Adrenal gland (tissue), 12 donors: Measurements from ENCODE around the gene HEXA. TPM values are rescaled to one million over a fixed set of nuclear protein-coding genes. Genes with fewer than 3 reads are reported as not detected.

Experiments
- DNase-seq, 7 donors: peaks; one replicate each; pipeline ENCODE4 v3.0.0-alpha.2; 2019 to 2020
- H3K27ac ChIP-seq, 5 donors: fragments of 200-600 bp; sonication (generic) in 4 of 5; 1 replicate in 3 of 5; 2 replicates in 2 of 5; pipeline versions ENCODE4 v1.5.1 to v1.8.0; 2016 to 2020; ENCODE audit warnings: mild to moderate bottlenecking in 1 of 5
- H3K27me3 ChIP-seq: fragments of 200-600 bp; 2 replicates; pipeline ENCODE4 v1.8.0; 2021
- H3K36me3 ChIP-seq, 2 donors: fragments of 200-600 bp; replicated peaks in 1 of 2; 1 replicate in 1 of 2; 2 replicates in 1 of 2; pipeline versions ENCODE4 v1.5.1 to v1.8.0; 2018 to 2022
- H3K4me1 ChIP-seq, 2 donors: fragments of 200-600 bp; replicated peaks in 1 of 2; 1 replicate in 1 of 2; 2 replicates in 1 of 2; pipeline versions ENCODE4 v1.5.1 to v1.8.0; 2018 to 2021
- H3K4me3 ChIP-seq, 4 donors: fragments of 200-600 bp; sonication (generic) in 3 of 4; one replicate each; pipeline ENCODE4 v1.5.1; 2016 to 2018
- H3K9me3 ChIP-seq, 3 donors: fragments of 200-600 bp; sonication (generic) in 1 of 3; replicated peaks in 1 of 3; 1 replicate in 2 of 3; 2 replicates in 1 of 3; pipeline versions ENCODE4 v1.5.1 to v1.8.0; 2016 to 2021
- CTCF ChIP-seq, 6 experiments: fragments of 450-650 bp in 4 of 6; fragments of 200-600 bp in 2 of 6; sonication (generic) in 1 of 6; IDR thresholded peaks; 1 replicate in 5 of 6; 2 replicates in 1 of 6; pipeline versions ENCODE4 v1.5.1 to v1.8.0; 2016 to 2021; ENCODE audit warnings: antibody characterized with exemption in 6 of 6, mild to moderate bottlenecking in 2 of 6, moderate library complexity in 1 of 6
- POLR2A ChIP-seq, 2 donors: fragments of 450-650 bp; IDR thresholded peaks; one replicate each; pipeline ENCODE4 v1.6.1; 2017; ENCODE audit warnings: antibody characterized with exemption in 2 of 2, mild to moderate bottlenecking in 2 of 2, moderate library complexity in 1 of 2
- WGBS, 4 donors: extraction: QIAGEN DNeasy Blood & Tissue Kit in 2 of 4; methylation state at CpG; one replicate each; pipeline versions ENCODE4 v1.1.5 to v1.1.7; 2013 to 2017; 5-methylcytosine and 5-hydroxymethylcytosine counted together
- intact Hi-C, 2 donors: fragments of 100-400 bp; cut with DNase I; formaldehyde crosslinking; loops; one replicate each; pipeline versions ENCODE4 v1.14.1 to v1.15.0; 2022 to 2023
- polyA plus RNA-seq, 3 donors: library from polyadenylated mRNA; stranded (reverse); fragments of 200-250 nt in 2 of 3; fragments of 350-450 nt in 1 of 3; fragmentation: Illumina TruSeq in 1 of 3; extraction: RNeasy Lipid Tissue Mini Kit (QIAGEN cat#74804) in 1 of 3; gene quantifications; one replicate each; pipeline ENCODE4 v1.2.3, GENCODE V29; 2013 to 2014
- total RNA-seq, 9 donors: library from RNA; depleted of rRNA in 4 of 9; stranded (reverse); fragments of >200 nt in 4 of 9; fragments of 120-200 nt in 1 of 9; fragmentation: NEBNext Ultra II Directional in 1 of 9; extraction: Animal tissue kit (Norgen Biotek cat#: 25700) in 1 of 9; gene quantifications; one replicate each; pipeline versions ENCODE4 v1.1.0 to v1.2.4, GENCODE V29; 2013 to 2023
- donor health status: healthy with polysubstance abuse.
- donor health status: Bipolar disorder and iron deficiency.
- donor health status: DM: yes; HTN: yes; CAD: no.
- donor health status: DM: no; HTN: no; CAD: no.
- donor health status: DM: no; HTN: no; CAD: no.
- donor health status: DM: yes; HTN: yes; CAD: no.

HEXA gene
- total and polyA plus RNA-seq, 12 donors, result 80.1 to 372 (median 170) TPM

GRCh38 chr15:72411111-72411510 is 35.3 kb upstream of the HEXA start:
- Histone ChIP-seq H3K9me3 (no peaks in the 10 kb centered on the region), H3K4me1 (no peaks in the 10 kb centered on the region), H3K36me3 (no peaks in the 10 kb centered on the region), H3K4me3 (no peak overlapping the region), H3K27ac (no peak overlapping the region), H3K27me3 (peaks cover 9% of the 10 kb centered on the region)
- intact Hi-C loops, result no loop called here
- DNase-seq, result no peak
- WGBS, 4 donors, result 78 to 91% (median 83%) methylated on average over 5 of the region's 5 CpGs
- TF ChIP-seq POLR2A (IDR thresholded peaks at IDR 0.05) (no peak), CTCF (IDR thresholded peaks at IDR 0.05) (no peak)

- intact Hi-C loops, result no loop called here
- Histone ChIP-seq H3K27me3 (peaks cover 9% of the 10 kb centered on the region), H3K36me3 (no peaks in the 10 kb centered on the region), H3K27ac (no peak overlapping the region), H3K9me3 (no peaks in the 10 kb centered on the region), H3K4me1 (no peaks in the 10 kb centered on the region), H3K4me3 (no peak overlapping the region)
- no peak for DNase-seq
- TF ChIP-seq POLR2A (IDR thresholded peaks at IDR 0.05) (no peak), CTCF (IDR thresholded peaks at IDR 0.05) (no peak)
- WGBS, 4 donors, result 56 to 85% (median 75%) methylated on average over 3 of the region's 3 CpGs
Measured at GRCh38 chr15:72406936-72407335, 31.1 kb upstream of the HEXA start.

GRCh38 chr15:72404841-72405240 is 29.0 kb upstream of the HEXA start:
- no peaks in the 10 kb centered on the region for H3K36me3 ChIP-seq
- H3K4me3 ChIP-seq, result no peak overlapping the region
- intact Hi-C loops, result no loop called here
- no peaks in the 10 kb centered on the region for H3K9me3 ChIP-seq
- no peak for TF ChIP-seq CTCF (IDR thresholded peaks at IDR 0.05)
- no peak for TF ChIP-seq POLR2A (IDR thresholded peaks at IDR 0.05)
- no peaks in the 10 kb centered on the region for H3K27me3 ChIP-seq
- no peaks in the 10 kb centered on the region for H3K4me1 ChIP-seq
- H3K27ac ChIP-seq, result no peak overlapping the region
- DNase-seq, result no peak

- 34 to 45% (median 39%) methylated on average over 3 of the region's 3 CpGs for WGBS, 4 donors
- Histone ChIP-seq H3K27me3 (no peaks in the 10 kb centered on the region), H3K36me3 (no peaks in the 10 kb centered on the region), H3K4me1 (no peaks in the 10 kb centered on the region), H3K4me3 (no peak overlapping the region), H3K9me3 (no peaks in the 10 kb centered on the region), H3K27ac (no peak overlapping the region)
- no peak for TF ChIP-seq POLR2A (IDR thresholded peaks at IDR 0.05)
- no peak for TF ChIP-seq CTCF (IDR thresholded peaks at IDR 0.05)
- intact Hi-C loops, result no loop called here
- DNase-seq, result no peak
Measured at GRCh38 chr15:72404356-72404755, 28.5 kb upstream of the HEXA start.
